Measurements from ENCODE around the gene KCNIP2.

- TF ChIP-seq, protein P1, sequence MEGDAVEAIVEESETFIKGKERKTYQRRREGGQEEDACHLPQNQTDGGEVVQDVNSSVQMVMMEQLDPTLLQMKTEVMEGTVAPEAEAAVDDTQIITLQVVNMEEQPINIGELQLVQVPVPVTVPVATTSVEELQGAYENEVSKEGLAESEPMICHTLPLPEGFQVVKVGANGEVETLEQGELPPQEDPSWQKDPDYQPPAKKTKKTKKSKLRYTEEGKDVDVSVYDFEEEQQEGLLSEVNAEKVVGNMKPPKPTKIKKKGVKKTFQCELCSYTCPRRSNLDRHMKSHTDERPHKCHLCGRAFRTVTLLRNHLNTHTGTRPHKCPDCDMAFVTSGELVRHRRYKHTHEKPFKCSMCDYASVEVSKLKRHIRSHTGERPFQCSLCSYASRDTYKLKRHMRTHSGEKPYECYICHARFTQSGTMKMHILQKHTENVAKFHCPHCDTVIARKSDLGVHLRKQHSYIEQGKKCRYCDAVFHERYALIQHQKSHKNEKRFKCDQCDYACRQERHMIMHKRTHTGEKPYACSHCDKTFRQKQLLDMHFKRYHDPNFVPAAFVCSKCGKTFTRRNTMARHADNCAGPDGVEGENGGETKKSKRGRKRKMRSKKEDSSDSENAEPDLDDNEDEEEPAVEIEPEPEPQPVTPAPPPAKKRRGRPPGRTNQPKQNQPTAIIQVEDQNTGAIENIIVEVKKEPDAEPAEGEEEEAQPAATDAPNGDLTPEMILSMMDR (IDR thresholded peaks at IDR 0.05; ENCODE audit: low read depth, low read length) = no peak
- no peak for TF ChIP-seq EZH2phosphoT487 (IDR thresholded peaks at IDR 0.05; ENCODE audit: low read depth)
Observed at GRCh38 chr10:101818872-101819633, 24.5 kb downstream of the KCNIP2 start.

Data from OCI-LY3 (cell line).